ENCODE measurements around the gene MAP3K14. TPM values are rescaled to one million over a fixed set of nuclear protein-coding genes. Genes with fewer than 3 reads are reported as not detected.

MAP3K14 gene
- total RNA-seq, 1 experiment from 2014 or later: 16.8 TPM

DNA sequence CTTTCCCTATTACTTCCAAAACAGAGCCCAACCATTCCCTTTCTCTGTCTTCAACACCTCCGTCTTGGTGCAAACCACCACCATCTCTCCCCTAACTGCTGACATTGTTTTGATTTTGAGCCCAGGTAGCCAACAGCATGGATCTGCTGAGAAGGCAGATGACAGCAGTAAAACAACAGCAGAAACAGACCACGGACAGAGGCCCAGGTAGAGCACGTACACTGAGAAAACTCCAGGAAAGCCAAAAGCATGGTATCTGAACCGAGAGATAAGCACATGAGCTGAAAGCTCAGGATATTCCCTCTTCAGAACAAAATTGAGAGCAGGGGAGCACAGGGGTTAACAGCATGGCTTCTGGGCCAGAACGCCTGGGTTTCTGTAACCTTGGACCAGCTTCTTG is 18.9 kb upstream of the MAP3K14 start:
- POLR2A ChIA-PET (ENCODE audit: unreplicated experiment): no interaction called here
- TF ChIP-seq EZH2 (IDR thresholded peaks at IDR 0.05; ENCODE audit: low read length, unreplicated experiment): no peak
- TF ChIP-seq EZH2phosphoT487 (IDR thresholded peaks at IDR 0.05; ENCODE audit: borderline replicate concordance, low read length): no peak
- TF ChIP-seq, protein P1, sequence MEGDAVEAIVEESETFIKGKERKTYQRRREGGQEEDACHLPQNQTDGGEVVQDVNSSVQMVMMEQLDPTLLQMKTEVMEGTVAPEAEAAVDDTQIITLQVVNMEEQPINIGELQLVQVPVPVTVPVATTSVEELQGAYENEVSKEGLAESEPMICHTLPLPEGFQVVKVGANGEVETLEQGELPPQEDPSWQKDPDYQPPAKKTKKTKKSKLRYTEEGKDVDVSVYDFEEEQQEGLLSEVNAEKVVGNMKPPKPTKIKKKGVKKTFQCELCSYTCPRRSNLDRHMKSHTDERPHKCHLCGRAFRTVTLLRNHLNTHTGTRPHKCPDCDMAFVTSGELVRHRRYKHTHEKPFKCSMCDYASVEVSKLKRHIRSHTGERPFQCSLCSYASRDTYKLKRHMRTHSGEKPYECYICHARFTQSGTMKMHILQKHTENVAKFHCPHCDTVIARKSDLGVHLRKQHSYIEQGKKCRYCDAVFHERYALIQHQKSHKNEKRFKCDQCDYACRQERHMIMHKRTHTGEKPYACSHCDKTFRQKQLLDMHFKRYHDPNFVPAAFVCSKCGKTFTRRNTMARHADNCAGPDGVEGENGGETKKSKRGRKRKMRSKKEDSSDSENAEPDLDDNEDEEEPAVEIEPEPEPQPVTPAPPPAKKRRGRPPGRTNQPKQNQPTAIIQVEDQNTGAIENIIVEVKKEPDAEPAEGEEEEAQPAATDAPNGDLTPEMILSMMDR (conservative IDR thresholded peaks at IDR 0.05; ENCODE audit: low read depth, low read length): no peak

DNA sequence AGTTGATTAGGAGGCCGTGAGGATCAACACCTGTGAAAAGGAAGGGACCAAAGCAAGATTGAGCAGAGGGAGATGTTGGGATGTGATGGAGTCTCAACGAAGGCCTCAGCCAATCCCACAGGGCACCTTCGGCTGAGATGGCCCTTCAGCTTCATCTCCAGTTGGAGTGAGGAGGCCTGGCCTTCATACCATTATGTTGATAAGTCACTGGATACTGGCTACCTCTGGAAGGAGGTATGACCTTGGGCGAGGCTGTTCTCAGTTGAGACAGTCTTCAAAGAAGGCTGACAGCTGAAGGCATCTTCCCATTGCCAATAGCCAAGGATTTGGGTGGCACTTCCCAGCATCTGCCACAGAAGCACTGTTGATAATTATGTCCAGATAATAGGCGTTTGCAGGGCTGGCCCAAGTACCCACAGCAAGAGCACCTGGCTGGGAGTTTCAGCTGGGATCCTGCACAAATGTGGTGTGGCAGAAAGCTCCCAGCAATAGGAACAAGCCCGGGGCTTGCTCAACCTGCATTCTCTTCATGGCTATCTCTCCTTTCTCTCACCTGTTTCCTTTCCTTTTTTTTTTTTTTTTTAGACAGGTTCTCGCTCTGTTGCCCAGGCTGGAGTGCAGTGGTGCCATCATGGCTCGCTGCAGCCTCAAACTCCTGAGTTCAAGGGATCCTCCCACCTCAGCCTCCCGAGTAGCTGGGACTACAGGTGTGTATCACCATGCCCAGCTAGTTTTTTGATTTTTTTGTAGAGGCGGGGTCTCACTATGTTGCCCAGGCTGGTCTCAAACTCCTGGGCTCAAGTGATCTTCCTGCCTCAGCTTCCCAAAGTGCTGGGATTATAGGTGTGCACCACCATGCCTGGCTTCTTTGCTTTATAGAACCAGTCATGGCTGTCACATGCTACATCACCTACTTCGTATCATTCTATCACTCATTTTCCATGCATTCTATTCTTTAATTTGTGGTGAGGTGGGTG is 18.2 kb upstream of the MAP3K14 start:
- Histone ChIP-seq H3F3A (ENCODE audit: low read length, unreplicated experiment) (no peaks in the 10 kb centered on the region), H3K9me3 (ENCODE audit: low read length) (no peaks in the 10 kb centered on the region), H3K9ac (ENCODE audit: low read length) (no peak overlapping the region), H3K79me2 (ENCODE audit: low read length) (no peaks in the 10 kb centered on the region), H3K4me2 (ENCODE audit: low read length) (no peak overlapping the region), H3K4me3 (ENCODE audit: low read length) (no peak overlapping the region), H3K27me3 (ENCODE audit: low read length) (no peaks in the 10 kb centered on the region), H4K20me1 (ENCODE audit: low read length) (no peaks in the 10 kb centered on the region), H3K36me3 (ENCODE audit: low read depth, low read length) (no peaks in the 10 kb centered on the region), H3K9me2 (replicated peaks; ENCODE audit: low read length) (0 out of 2 replicates have a peak, but pooled peaks cover 3% of the 10 kb centered on the region), H3K27ac (ENCODE audit: low read length) (no peak overlapping the region), H2AFZ (ENCODE audit: low read length) (no peak overlapping the region), H3K4me1 (ENCODE audit: insufficient read depth, low read length) (peaks cover 7% of the 10 kb centered on the region; the same call in 1 of the 2 replicates)
- TF ChIP-seq, protein P1 (conservative IDR thresholded peaks at IDR 0.05; ENCODE audit: low read depth, low read length): no peak
- no peak for TF ChIP-seq EZH2phosphoT487 (IDR thresholded peaks at IDR 0.05; ENCODE audit: borderline replicate concordance, low read length)
- TF ChIP-seq EZH2 (IDR thresholded peaks at IDR 0.05; ENCODE audit: low read length, unreplicated experiment): no peak
- ATAC-seq (no peak), DNase-seq (no peak)
- ChIA-PET POLR2A (ENCODE audit: unreplicated experiment) (interaction anchor here (0.7 kb wide), 1 partner anchor 32 kb away, joined by 16 read pairs; no protein-coding TSS in a partner anchor), CTCF (no interaction called here)
- intact Hi-C loops (cut with micrococcal nuclease): no loop called here
- BruUV-seq (replicated peaks): no TSS peak

More for the DNA sequence above, 18.9 kb upstream of the MAP3K14 start:
- no peaks in the 10 kb centered on the region for H3K9me3 ChIP-seq (ENCODE audit: low read length)
- ATAC-seq (no peak), DNase-seq (no peak)
- H3K36me3 ChIP-seq (ENCODE audit: low read depth, low read length): no peaks in the 10 kb centered on the region
- H3K4me1 ChIP-seq (ENCODE audit: insufficient read depth, low read length): peaks cover 7% of the 10 kb centered on the region; the same call in 1 of the 2 replicates
- 0 out of 2 replicates have a peak, but pooled peaks cover 3% of the 10 kb centered on the region for H3K9me2 ChIP-seq (replicated peaks; ENCODE audit: low read length)
- CTCF ChIA-PET: no interaction called here
- H4K20me1 ChIP-seq (ENCODE audit: low read length): no peaks in the 10 kb centered on the region
- H3K27me3 ChIP-seq (ENCODE audit: low read length): no peaks in the 10 kb centered on the region
- H3K4me3 ChIP-seq (ENCODE audit: low read length): no peak overlapping the region
- H3K9ac ChIP-seq (ENCODE audit: low read length): no peak overlapping the region
- intact Hi-C loops (cut with micrococcal nuclease): no loop called here
- no peak overlapping the region for H3K27ac ChIP-seq (ENCODE audit: low read length)
- H3F3A ChIP-seq (ENCODE audit: low read length, unreplicated experiment): no peaks in the 10 kb centered on the region
- no peak overlapping the region for H2AFZ ChIP-seq (ENCODE audit: low read length)
- no TSS peak for BruUV-seq (replicated peaks)
- H3K79me2 ChIP-seq (ENCODE audit: low read length): no peaks in the 10 kb centered on the region
- H3K4me2 ChIP-seq (ENCODE audit: low read length): no peak overlapping the region

DNA sequence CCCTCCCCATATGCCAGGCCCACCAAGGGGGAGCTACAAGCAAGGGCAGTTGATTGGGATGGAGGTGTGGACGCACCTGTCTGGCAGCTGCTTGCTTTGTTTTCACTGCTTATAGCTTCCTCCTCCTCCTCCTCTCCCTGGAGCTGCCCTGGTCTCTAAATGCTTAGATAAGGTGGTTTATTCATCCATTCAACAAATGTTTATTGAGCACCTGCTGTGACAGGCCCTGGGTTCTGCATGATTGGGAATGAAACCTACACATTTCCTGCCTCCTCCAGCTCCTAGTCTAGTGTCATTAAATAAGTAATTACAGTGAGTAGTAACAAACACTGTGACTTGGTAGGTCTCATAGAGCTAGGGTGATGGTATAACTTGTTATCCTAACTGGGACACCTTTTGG is 17.4 kb upstream of the MAP3K14 start:
- ATAC-seq: no peak
- intact Hi-C loops (cut with micrococcal nuclease): no loop called here
- Histone ChIP-seq H3K27ac (ENCODE audit: low read length) (no peak overlapping the region), H3K79me2 (ENCODE audit: low read length) (no peaks in the 10 kb centered on the region), H4K20me1 (ENCODE audit: low read length) (no peaks in the 10 kb centered on the region), H3F3A (ENCODE audit: low read length, unreplicated experiment) (no peaks in the 10 kb centered on the region), H2AFZ (ENCODE audit: low read length) (no peak overlapping the region), H3K9ac (ENCODE audit: low read length) (no peak overlapping the region), H3K36me3 (ENCODE audit: low read depth, low read length) (no peaks in the 10 kb centered on the region), H3K4me2 (ENCODE audit: low read length) (no peak overlapping the region), H3K4me1 (ENCODE audit: insufficient read depth, low read length) (peaks cover 7% of the 10 kb centered on the region; the same call in 1 of the 2 replicates), H3K4me3 (ENCODE audit: low read length) (no peak overlapping the region), H3K9me2 (replicated peaks; ENCODE audit: low read length) (0 out of 2 replicates have a peak, but pooled peaks cover 3% of the 10 kb centered on the region), H3K9me3 (ENCODE audit: low read length) (no peaks in the 10 kb centered on the region), H3K27me3 (ENCODE audit: low read length) (no peaks in the 10 kb centered on the region)
- POLR2A ChIA-PET (ENCODE audit: unreplicated experiment): no interaction called here
- DNase-seq: no peak
- TF ChIP-seq EZH2 (IDR thresholded peaks at IDR 0.05; ENCODE audit: low read length, unreplicated experiment): no peak
- TF ChIP-seq, protein P1 (conservative IDR thresholded peaks at IDR 0.05; ENCODE audit: low read depth, low read length): no peak
- TF ChIP-seq EZH2phosphoT487 (IDR thresholded peaks at IDR 0.05; ENCODE audit: borderline replicate concordance, low read length): no peak
- no TSS peak for BruUV-seq (replicated peaks)
- CTCF ChIA-PET: no interaction called here
